ENCODE measurements around the gene BEGAIN.

BEGAIN gene

DNA sequence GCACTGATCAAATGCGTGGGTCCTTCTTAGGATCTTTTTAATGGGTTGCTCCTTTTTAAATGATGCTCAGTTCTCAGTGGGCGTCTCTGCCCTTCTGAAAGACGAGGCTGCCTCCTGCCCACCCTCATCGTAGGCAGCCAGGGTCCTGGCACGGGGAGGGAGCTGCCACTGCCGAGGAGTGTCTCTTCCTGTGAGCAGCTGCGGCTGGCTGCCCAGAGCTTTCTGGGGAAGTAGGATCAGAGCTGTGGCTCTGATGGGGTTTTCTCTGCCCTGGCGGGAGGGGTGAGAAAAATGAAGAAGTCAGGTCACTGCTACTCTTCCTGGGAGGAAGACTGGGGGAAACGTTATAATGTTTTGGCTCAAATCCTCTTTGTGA, 31.1 kb upstream of the BEGAIN start:
- DNase-seq (ENCODE audit: low read depth), result peak; percentile 65
- TF ChIP-seq MYC (IDR thresholded peaks at IDR 0.05; ENCODE audit: low read depth, low read length) (no peak), POLR2A (IDR thresholded peaks at IDR 0.05; ENCODE audit: extremely low read depth, insufficient read length) (no peak)
- TF ChIP-seq, protein P1, sequence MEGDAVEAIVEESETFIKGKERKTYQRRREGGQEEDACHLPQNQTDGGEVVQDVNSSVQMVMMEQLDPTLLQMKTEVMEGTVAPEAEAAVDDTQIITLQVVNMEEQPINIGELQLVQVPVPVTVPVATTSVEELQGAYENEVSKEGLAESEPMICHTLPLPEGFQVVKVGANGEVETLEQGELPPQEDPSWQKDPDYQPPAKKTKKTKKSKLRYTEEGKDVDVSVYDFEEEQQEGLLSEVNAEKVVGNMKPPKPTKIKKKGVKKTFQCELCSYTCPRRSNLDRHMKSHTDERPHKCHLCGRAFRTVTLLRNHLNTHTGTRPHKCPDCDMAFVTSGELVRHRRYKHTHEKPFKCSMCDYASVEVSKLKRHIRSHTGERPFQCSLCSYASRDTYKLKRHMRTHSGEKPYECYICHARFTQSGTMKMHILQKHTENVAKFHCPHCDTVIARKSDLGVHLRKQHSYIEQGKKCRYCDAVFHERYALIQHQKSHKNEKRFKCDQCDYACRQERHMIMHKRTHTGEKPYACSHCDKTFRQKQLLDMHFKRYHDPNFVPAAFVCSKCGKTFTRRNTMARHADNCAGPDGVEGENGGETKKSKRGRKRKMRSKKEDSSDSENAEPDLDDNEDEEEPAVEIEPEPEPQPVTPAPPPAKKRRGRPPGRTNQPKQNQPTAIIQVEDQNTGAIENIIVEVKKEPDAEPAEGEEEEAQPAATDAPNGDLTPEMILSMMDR (IDR thresholded peaks at IDR 0.05; ENCODE audit: low read depth, low read length), result no peak
- TF ChIP-seq, protein P2, sequence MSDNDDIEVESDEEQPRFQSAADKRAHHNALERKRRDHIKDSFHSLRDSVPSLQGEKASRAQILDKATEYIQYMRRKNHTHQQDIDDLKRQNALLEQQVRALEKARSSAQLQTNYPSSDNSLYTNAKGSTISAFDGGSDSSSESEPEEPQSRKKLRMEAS (IDR thresholded peaks at IDR 0.05; ENCODE audit: low read depth, low read length), result no peak
- H3K4me3 ChIP-seq (ENCODE audit: low read depth, low read length), result no peak overlapping the region

- no peak for DNase-seq (ENCODE audit: low read depth)
- TF ChIP-seq MYC (IDR thresholded peaks at IDR 0.05; ENCODE audit: low read depth, low read length) (no peak), POLR2A (IDR thresholded peaks at IDR 0.05; ENCODE audit: extremely low read depth, insufficient read length) (no peak)
- TF ChIP-seq, protein P2 (IDR thresholded peaks at IDR 0.05; ENCODE audit: low read depth, low read length), result no peak
- TF ChIP-seq, protein P1 (IDR thresholded peaks at IDR 0.05; ENCODE audit: low read depth, low read length), result no peak
- no peak overlapping the region for H3K4me3 ChIP-seq (ENCODE audit: low read depth, low read length)
Observed at GRCh38 chr14:100617410-100618317, 30.4 kb upstream of the BEGAIN start.

DNA sequence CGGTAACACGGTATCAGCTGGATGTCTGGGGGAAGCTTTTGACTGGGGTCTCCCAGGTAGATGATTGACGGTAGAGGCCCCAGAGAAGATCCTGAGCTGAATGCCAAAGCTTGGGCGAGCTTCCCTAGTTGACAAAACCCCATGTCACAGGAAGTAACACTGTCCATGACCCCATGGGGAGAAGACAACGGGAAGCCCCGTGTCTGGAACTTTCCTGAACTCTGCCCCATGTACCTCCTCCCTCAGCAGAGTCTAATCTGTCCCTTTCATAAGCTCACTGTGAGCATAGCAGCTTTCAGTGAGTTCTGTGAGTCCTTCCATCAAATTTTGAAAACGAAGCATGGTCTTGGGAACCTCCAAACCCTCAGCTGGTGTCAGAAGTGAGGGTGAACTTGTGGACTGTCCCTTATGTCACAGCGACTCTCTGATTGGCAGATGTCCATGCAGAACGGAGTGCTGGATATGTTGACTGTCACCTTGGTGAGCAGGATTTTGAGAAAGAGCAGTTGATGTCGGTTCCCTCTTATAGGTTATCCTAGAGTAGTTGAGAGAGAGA, 29.7 kb upstream of the BEGAIN start:
- no peak for DNase-seq (ENCODE audit: low read depth)
- TF ChIP-seq MYC (IDR thresholded peaks at IDR 0.05; ENCODE audit: low read depth, low read length) (no peak), POLR2A (IDR thresholded peaks at IDR 0.05; ENCODE audit: extremely low read depth, insufficient read length) (no peak)
- TF ChIP-seq, protein P2 (IDR thresholded peaks at IDR 0.05; ENCODE audit: low read depth, low read length), result no peak
- TF ChIP-seq, protein P1 (IDR thresholded peaks at IDR 0.05; ENCODE audit: low read depth, low read length), result no peak
- no peak overlapping the region for H3K4me3 ChIP-seq (ENCODE audit: low read depth, low read length)

- H3K4me3 ChIP-seq (ENCODE audit: low read depth, low read length), result no peak overlapping the region
- TF ChIP-seq, protein P1 (IDR thresholded peaks at IDR 0.05; ENCODE audit: low read depth, low read length), result no peak
- TF ChIP-seq, protein P2 (IDR thresholded peaks at IDR 0.05; ENCODE audit: low read depth, low read length), result no peak
- no peak for TF ChIP-seq POLR2A (IDR thresholded peaks at IDR 0.05; ENCODE audit: extremely low read depth, insufficient read length)
- no peak for TF ChIP-seq MYC (IDR thresholded peaks at IDR 0.05; ENCODE audit: low read depth, low read length)
- no peak for DNase-seq (ENCODE audit: low read depth)
Observed at GRCh38 chr14:100615736-100616695, 28.8 kb upstream of the BEGAIN start.

- DNase-seq (ENCODE audit: low read depth), result no peak
- no peak overlapping the region for H3K4me3 ChIP-seq (ENCODE audit: low read depth, low read length)
- TF ChIP-seq POLR2A (IDR thresholded peaks at IDR 0.05; ENCODE audit: extremely low read depth, insufficient read length), result no peak
- TF ChIP-seq, protein P2 (IDR thresholded peaks at IDR 0.05; ENCODE audit: low read depth, low read length), result no peak
Observed at GRCh38 chr14:100614803-100615202, 27.6 kb upstream of the BEGAIN start.

All from NB4 (cell line).